ENCODE data around the gene OTULIN.

The OTULIN gene

GRCh38 chr5:14668181-14668591, 3.7 kb downstream of the OTULIN start:
- DNase-seq (ENCODE audit: low read depth), result no peak

- DNase-seq (ENCODE audit: low read depth), result no peak
Observed at GRCh38 chr5:14669415-14669814, 4.9 kb downstream of the OTULIN start.

GRCh38 chr5:14669975-14670374, 5.5 kb downstream of the OTULIN start:
- DNase-seq (ENCODE audit: low read depth), result no peak

GRCh38 chr5:14671414-14671813, 6.9 kb downstream of the OTULIN start:
- no peak for DNase-seq (ENCODE audit: low read depth)

GRCh38 chr5:14672082-14672481, 7.6 kb downstream of the OTULIN start:
- DNase-seq (ENCODE audit: low read depth), result no peak

GRCh38 chr5:14672484-14673394, 8.2 kb downstream of the OTULIN start:
- no peak for DNase-seq (ENCODE audit: low read depth)

- DNase-seq (ENCODE audit: low read depth), result no peak
Observed at GRCh38 chr5:14673443-14673842, 8.9 kb downstream of the OTULIN start.

GRCh38 chr5:14674983-14675854, 10.7 kb downstream of the OTULIN start:
- no peak for DNase-seq (ENCODE audit: low read depth)

- DNase-seq (ENCODE audit: low read depth), result no peak
Observed at GRCh38 chr5:14675865-14676300, 11.4 kb downstream of the OTULIN start.

GRCh38 chr5:14676320-14676719, 11.8 kb downstream of the OTULIN start:
- DNase-seq (ENCODE audit: low read depth), result no peak

- DNase-seq (ENCODE audit: low read depth), result no peak
Observed at GRCh38 chr5:14678773-14679334, 14.3 kb downstream of the OTULIN start.

GRCh38 chr5:14679595-14679994, 15.1 kb downstream of the OTULIN start:
- no peak for DNase-seq (ENCODE audit: low read depth)

GRCh38 chr5:14681236-14681752, 16.8 kb downstream of the OTULIN start:
- DNase-seq (ENCODE audit: low read depth), result no peak

GRCh38 chr5:14683906-14684455, 19.5 kb downstream of the OTULIN start:
- no peak for DNase-seq (ENCODE audit: low read depth)

- DNase-seq (ENCODE audit: low read depth), result no peak
Observed at GRCh38 chr5:14684757-14685156, 20.2 kb downstream of the OTULIN start.

GRCh38 chr5:14685757-14686156, 21.2 kb downstream of the OTULIN start:
- no peak for DNase-seq (ENCODE audit: low read depth)

GRCh38 chr5:14686517-14686916, 22.0 kb downstream of the OTULIN start:
- no peak for DNase-seq (ENCODE audit: low read depth)

GRCh38 chr5:14687023-14687665, 22.6 kb downstream of the OTULIN start:
- no peak for DNase-seq (ENCODE audit: low read depth)

- no peak for DNase-seq (ENCODE audit: low read depth)
Observed at GRCh38 chr5:14693070-14693469, 28.6 kb downstream of the OTULIN start.

GRCh38 chr5:14695152-14695551, 30.6 kb downstream of the OTULIN start:
- DNase-seq (ENCODE audit: low read depth), result no peak

GRCh38 chr5:14696057-14696456, 31.5 kb downstream of the OTULIN start:
- DNase-seq (ENCODE audit: low read depth), result no peak
